ENCODE results near the gene PPFIBP2. TPM values are rescaled to one million over a fixed set of nuclear protein-coding genes. Genes with fewer than 3 reads are reported as not detected.

The PPFIBP2 gene
- total RNA-seq, 2 experiments from 2014 or later = 102 to 182 TPM

DNA sequence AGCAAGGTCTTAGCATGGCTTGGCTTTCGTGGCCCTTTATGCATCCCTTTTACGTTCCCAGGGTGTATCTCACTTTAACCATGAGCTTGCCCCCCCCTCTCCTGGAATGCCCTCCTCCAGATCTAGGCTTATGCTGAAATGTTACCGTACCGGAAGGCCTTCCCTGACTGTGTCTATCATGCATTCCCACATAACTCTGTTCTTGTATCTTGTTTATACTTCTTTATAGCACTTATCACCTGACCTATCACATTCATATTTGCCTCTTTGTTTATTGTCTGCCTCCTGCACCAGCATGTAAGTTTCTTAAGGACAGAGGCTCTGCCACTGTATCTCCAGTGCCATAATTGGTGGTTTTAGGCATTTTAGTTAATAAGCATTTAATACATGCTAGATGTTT, 38.9 kb downstream of the PPFIBP2 start:
- intact Hi-C loops (cut with micrococcal nuclease; ENCODE audit: unreplicated experiment) = no loop called here
- Histone ChIP-seq H3K9me3 (ENCODE audit: low read length) (no peaks in the 10 kb centered on the region), H3K36me3 (ENCODE audit: insufficient read depth, low read length) (peaks cover 86% of the 10 kb centered on the region), H3K4me1 (ENCODE audit: insufficient read depth, low read length, poor library complexity, severe bottlenecking) (peaks cover 17% of the 10 kb centered on the region), H3K79me2 (ENCODE audit: insufficient read depth, low read depth, low read length) (peaks cover 83% of the 10 kb centered on the region; the same call in 1 of the 2 replicates), H3K27ac (ENCODE audit: low read depth, low read length, poor library complexity, severe bottlenecking) (no peak overlapping the region), H2AFZ (ENCODE audit: low read length) (no peak overlapping the region), H3K4me3 (ENCODE audit: low read depth, low read length, poor library complexity, severe bottlenecking) (no peak overlapping the region), H3K9me2 (ENCODE audit: insufficient read depth, low read length) (no peaks in the 10 kb centered on the region), H3K4me2 (ENCODE audit: low read length) (no peak overlapping the region), H4K20me1 (ENCODE audit: insufficient read depth, low read length) (peaks cover 15% of the 10 kb centered on the region)
- DNase-seq (ENCODE audit: low spot score) = no peak
- TF ChIP-seq, protein P1, sequence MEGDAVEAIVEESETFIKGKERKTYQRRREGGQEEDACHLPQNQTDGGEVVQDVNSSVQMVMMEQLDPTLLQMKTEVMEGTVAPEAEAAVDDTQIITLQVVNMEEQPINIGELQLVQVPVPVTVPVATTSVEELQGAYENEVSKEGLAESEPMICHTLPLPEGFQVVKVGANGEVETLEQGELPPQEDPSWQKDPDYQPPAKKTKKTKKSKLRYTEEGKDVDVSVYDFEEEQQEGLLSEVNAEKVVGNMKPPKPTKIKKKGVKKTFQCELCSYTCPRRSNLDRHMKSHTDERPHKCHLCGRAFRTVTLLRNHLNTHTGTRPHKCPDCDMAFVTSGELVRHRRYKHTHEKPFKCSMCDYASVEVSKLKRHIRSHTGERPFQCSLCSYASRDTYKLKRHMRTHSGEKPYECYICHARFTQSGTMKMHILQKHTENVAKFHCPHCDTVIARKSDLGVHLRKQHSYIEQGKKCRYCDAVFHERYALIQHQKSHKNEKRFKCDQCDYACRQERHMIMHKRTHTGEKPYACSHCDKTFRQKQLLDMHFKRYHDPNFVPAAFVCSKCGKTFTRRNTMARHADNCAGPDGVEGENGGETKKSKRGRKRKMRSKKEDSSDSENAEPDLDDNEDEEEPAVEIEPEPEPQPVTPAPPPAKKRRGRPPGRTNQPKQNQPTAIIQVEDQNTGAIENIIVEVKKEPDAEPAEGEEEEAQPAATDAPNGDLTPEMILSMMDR (conservative IDR thresholded peaks at IDR 0.05; ENCODE audit: low read length) = no peak
- no peak for TF ChIP-seq EZH2phosphoT487 (IDR thresholded peaks at IDR 0.05; ENCODE audit: borderline replicate concordance, low read depth, low read length)
- BruUV-seq (replicated peaks) = no TSS peak
- CTCF ChIA-PET (ENCODE audit: unreplicated experiment) = no interaction called here
- POLR2A ChIA-PET = interaction anchor here (0.7 to 1.8 kb wide), 3 partner anchors 19 to 32 kb away, joined by 3 to 11 read pairs (median 3); no protein-coding TSS in a partner anchor

DNA sequence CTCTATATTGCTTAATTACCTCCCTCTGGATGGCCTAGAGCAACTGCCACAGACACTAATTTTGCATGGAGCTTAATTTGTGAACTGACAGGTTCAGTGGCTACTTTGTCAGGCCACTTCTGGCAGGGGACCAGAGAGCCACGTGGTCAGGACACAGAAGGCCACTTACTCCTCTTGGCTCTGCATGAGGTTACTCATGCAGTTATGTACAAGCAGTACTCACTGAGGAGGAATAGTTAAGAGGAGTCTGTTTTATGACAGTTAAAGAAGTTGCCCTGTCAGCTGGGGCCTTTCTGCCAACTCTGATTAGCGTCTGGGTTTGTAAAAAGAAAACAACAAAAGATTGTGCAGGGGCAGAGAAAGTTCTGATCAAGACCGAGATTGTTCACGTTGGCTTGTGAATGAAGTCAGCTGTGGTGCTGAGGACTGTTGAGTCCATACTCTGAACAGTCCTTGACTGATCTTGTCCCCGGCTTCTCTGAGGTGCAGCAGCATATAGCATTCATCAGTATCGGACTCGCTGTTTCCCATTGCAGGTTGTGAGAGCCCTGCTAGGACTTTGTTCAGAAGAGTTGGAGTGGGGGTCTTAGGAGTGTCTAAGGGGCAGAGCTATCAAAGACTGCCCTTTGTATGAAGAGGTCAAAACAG, 41.4 kb downstream of the PPFIBP2 start:
- CTCF ChIA-PET (ENCODE audit: unreplicated experiment) = no interaction called here
- no peak for DNase-seq (ENCODE audit: low spot score)
- H3K79me2 ChIP-seq (ENCODE audit: insufficient read depth, low read depth, low read length) = peaks cover 87% of the 10 kb centered on the region
- H3K9me3 ChIP-seq (ENCODE audit: low read length) = no peaks in the 10 kb centered on the region
- H3K36me3 ChIP-seq (ENCODE audit: insufficient read depth, low read length) = peaks cover 72% of the 10 kb centered on the region
- H4K20me1 ChIP-seq (ENCODE audit: insufficient read depth, low read length) = no peaks in the 10 kb centered on the region; the same call in 1 of the 2 replicates
- H3K4me3 ChIP-seq (ENCODE audit: low read depth, low read length, poor library complexity, severe bottlenecking) = no peak overlapping the region
- intact Hi-C loops (cut with micrococcal nuclease; ENCODE audit: unreplicated experiment) = no loop called here
- no peak for TF ChIP-seq EZH2phosphoT487 (IDR thresholded peaks at IDR 0.05; ENCODE audit: borderline replicate concordance, low read depth, low read length)
- H3K27ac ChIP-seq (ENCODE audit: low read depth, low read length, poor library complexity, severe bottlenecking) = no peak overlapping the region
- POLR2A ChIA-PET = no interaction called here
- H2AFZ ChIP-seq (ENCODE audit: low read length) = no peak overlapping the region
- no peaks in the 10 kb centered on the region for H3K9me2 ChIP-seq (ENCODE audit: insufficient read depth, low read length)
- peaks cover 13% of the 10 kb centered on the region for H3K4me1 ChIP-seq (ENCODE audit: insufficient read depth, low read length, poor library complexity, severe bottlenecking)
- BruUV-seq (replicated peaks) = no TSS peak
- no peak overlapping the region for H3K4me2 ChIP-seq (ENCODE audit: low read length)

DNA sequence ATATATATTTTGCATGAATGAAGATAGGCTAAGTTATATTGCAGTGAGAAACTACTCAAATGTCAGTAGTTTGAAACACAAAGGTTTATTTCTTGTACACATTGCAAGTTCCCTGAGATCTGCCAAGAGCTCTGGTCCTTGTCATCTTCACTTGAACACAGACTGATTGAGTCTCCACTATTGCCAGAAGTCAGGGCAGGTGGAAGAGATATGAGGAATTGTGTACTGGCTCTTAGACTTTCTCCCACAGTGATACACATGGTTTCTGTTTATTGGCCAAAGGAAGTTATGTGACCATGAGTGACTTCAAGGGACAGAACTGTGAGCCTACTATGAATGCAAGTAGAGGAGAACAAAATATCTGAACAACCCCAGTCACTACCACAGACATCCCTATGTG, 44.2 kb downstream of the PPFIBP2 start:
- Histone ChIP-seq H3K79me2 (ENCODE audit: insufficient read depth, low read depth, low read length) (peaks cover 94% of the 10 kb centered on the region), H3K9me3 (ENCODE audit: low read length) (no peaks in the 10 kb centered on the region), H3K36me3 (ENCODE audit: insufficient read depth, low read length) (peaks cover 68% of the 10 kb centered on the region), H2AFZ (ENCODE audit: low read length) (no peak overlapping the region), H3K9me2 (ENCODE audit: insufficient read depth, low read length) (no peaks in the 10 kb centered on the region), H3K4me3 (ENCODE audit: low read depth, low read length, poor library complexity, severe bottlenecking) (no peak overlapping the region), H3K27ac (ENCODE audit: low read depth, low read length, poor library complexity, severe bottlenecking) (no peak overlapping the region), H3K4me1 (ENCODE audit: insufficient read depth, low read length, poor library complexity, severe bottlenecking) (peaks cover 13% of the 10 kb centered on the region), H4K20me1 (ENCODE audit: insufficient read depth, low read length) (no peaks in the 10 kb centered on the region; the same call in 1 of the 2 replicates), H3K4me2 (ENCODE audit: low read length) (no peak overlapping the region)
- ChIA-PET POLR2A (no interaction called here), CTCF (ENCODE audit: unreplicated experiment) (no interaction called here)
- TF ChIP-seq, protein P1 (conservative IDR thresholded peaks at IDR 0.05; ENCODE audit: low read length) = no peak
- no peak for TF ChIP-seq EZH2phosphoT487 (IDR thresholded peaks at IDR 0.05; ENCODE audit: borderline replicate concordance, low read depth, low read length)
- BruUV-seq (replicated peaks) = no TSS peak
- intact Hi-C loops (cut with micrococcal nuclease; ENCODE audit: unreplicated experiment) = no loop called here
- DNase-seq (ENCODE audit: low spot score) = no peak
